Measurements from ENCODE around the gene PIP5K1A.

The PIP5K1A gene

GRCh38 chr1:151221616-151222015 lies 23.3 kb downstream of the PIP5K1A start:
- POLR2A ChIA-PET: no interaction called here

GRCh38 chr1:151222130-151222529 lies 23.8 kb downstream of the PIP5K1A start:
- no peak overlapping the region for H3K4me3 ChIP-seq (ENCODE audit: low read depth, low read length)
- POLR2A ChIA-PET: no interaction called here
- CTCF ChIA-PET: interaction anchor here (0.6 to 1.8 kb wide), 3 partner anchors 10 to 123 kb away, joined by 3 to 9 read pairs (median 6); no protein-coding TSS in a partner anchor
- DNase-seq (ENCODE audit: low read depth, low spot score): no peak
- TF ChIP-seq CTCF (IDR thresholded peaks at IDR 0.05; ENCODE audit: insufficient read depth, low read length, missing control alignments): no peak

More at GRCh38 chr1:151221616-151222015, 23.3 kb downstream of the PIP5K1A start:
- no peak for TF ChIP-seq CTCF (IDR thresholded peaks at IDR 0.05; ENCODE audit: insufficient read depth, low read length, missing control alignments)
- no peak for DNase-seq (ENCODE audit: low read depth, low spot score)
- H3K4me3 ChIP-seq (ENCODE audit: low read depth, low read length): no peak overlapping the region
- CTCF ChIA-PET: interaction anchor here (0.6 to 1.8 kb wide), 2 partner anchors 9 to 122 kb away, joined by 3 to 9 read pairs; no protein-coding TSS in a partner anchor

GRCh38 chr1:151235235-151235634 lies 36.9 kb downstream of the PIP5K1A start:
- ChIA-PET CTCF (interaction anchor here (1.2 to 3.3 kb wide), 4 partner anchors 11 to 105 kb away, joined by 4 to 16 read pairs (median 4); partner anchors contain the start of gene PSMD4), POLR2A (no interaction called here)

GRCh38 chr1:151237678-151238466 lies 39.5 kb downstream of the PIP5K1A start:
- no peak for TF ChIP-seq CTCF (IDR thresholded peaks at IDR 0.05; ENCODE audit: insufficient read depth, low read length, missing control alignments)
- no peak overlapping the region for H3K4me3 ChIP-seq (ENCODE audit: low read depth, low read length)
- no peak for DNase-seq (ENCODE audit: low read depth, low spot score)
- ChIA-PET POLR2A (interaction anchor here (1.0 to 1.2 kb wide), 2 partner anchors 39 to 48 kb away, joined by 3 to 4 read pairs; partner anchors contain the start of genes PIP5K1A and VPS72), CTCF (interaction anchor here (1.1 to 6.4 kb wide), 4 partner anchors 12 to 42 kb away, joined by 5 to 69 read pairs (median 11); partner anchors contain the start of gene PSMD4)

More at GRCh38 chr1:151235235-151235634, 36.9 kb downstream of the PIP5K1A start:
- no peak for TF ChIP-seq CTCF (IDR thresholded peaks at IDR 0.05; ENCODE audit: insufficient read depth, low read length, missing control alignments)
- H3K4me3 ChIP-seq (ENCODE audit: low read depth, low read length): no peak overlapping the region
- no peak for DNase-seq (ENCODE audit: low read depth, low spot score)

GRCh38 chr1:151238467-151238739 lies 40.1 kb downstream of the PIP5K1A start:
- CTCF ChIA-PET: interaction anchor here (0.9 to 6.4 kb wide), 3 partner anchors 12 to 21 kb away, joined by 4 to 69 read pairs (median 6); partner anchors contain the start of gene PSMD4
- TF ChIP-seq CTCF (IDR thresholded peaks at IDR 0.05; ENCODE audit: insufficient read depth, low read length, missing control alignments): no peak
- no peak overlapping the region for H3K4me3 ChIP-seq (ENCODE audit: low read depth, low read length)
- DNase-seq (ENCODE audit: low read depth, low spot score): peak; percentile 63
- POLR2A ChIA-PET: interaction anchor here (1.0 to 1.2 kb wide), 2 partner anchors 40 to 49 kb away, joined by 3 to 4 read pairs; partner anchors contain the start of genes PIP5K1A and VPS72

- ChIA-PET CTCF (interaction anchor here (1.1 to 6.4 kb wide), 2 partner anchors 11 to 14 kb away, joined by 3 to 69 read pairs; partner anchors contain the start of gene PSMD4), POLR2A (no interaction called here)
- no peak for TF ChIP-seq CTCF (IDR thresholded peaks at IDR 0.05; ENCODE audit: insufficient read depth, low read length, missing control alignments)
- DNase-seq (ENCODE audit: low read depth, low spot score): no peak
- no peak overlapping the region for H3K4me3 ChIP-seq (ENCODE audit: low read depth, low read length)
These were observed 44.1 kb downstream of the PIP5K1A start for GRCh38 chr1:151242442-151242841.

Measured in AG04449 (cell line).